B cell (primary cell): Measurements from ENCODE around the gene CAMK1D.

ENCODE experiments used
- EZH2 ChIP-seq: IDR thresholded peaks from 2 replicates; pipeline ENCODE4 v1.6.1; 2012; ENCODE audit warnings: borderline replicate concordance, low read depth, mild to moderate bottlenecking, moderate library complexity, low read length; ENCODE audit not compliant: insufficient read depth, poor library complexity, severe bottlenecking
- TF ChIP-seq, protein P1 (sequence below): fragments of 200-600 bp; IDR thresholded peaks from one replicate; pipeline ENCODE4 v1.8.0; 2022; ENCODE audit warnings: antibody characterized with exemption, mild to moderate bottlenecking

DNA sequence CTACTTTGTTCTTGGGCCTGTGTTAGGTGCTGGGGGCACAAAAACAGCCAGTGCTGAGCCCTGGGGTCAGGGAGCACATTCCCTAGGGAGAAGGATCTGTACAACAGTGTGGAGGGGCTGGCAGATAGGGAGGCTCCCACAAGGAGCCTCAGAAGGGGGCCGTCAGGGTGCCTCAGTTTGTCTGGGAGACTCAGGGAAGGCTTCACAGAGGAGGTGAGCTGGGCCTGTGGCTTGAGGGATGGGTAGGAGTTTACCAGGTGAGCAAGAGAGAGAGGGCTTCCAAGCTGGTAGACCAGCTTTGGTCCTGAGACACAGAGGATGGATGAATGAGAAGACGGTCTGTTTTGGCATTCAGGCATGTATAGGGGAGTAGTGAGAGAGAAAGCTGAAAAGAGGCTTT lies 52.1 kb downstream of the CAMK1D start:
- TF ChIP-seq, protein P1, sequence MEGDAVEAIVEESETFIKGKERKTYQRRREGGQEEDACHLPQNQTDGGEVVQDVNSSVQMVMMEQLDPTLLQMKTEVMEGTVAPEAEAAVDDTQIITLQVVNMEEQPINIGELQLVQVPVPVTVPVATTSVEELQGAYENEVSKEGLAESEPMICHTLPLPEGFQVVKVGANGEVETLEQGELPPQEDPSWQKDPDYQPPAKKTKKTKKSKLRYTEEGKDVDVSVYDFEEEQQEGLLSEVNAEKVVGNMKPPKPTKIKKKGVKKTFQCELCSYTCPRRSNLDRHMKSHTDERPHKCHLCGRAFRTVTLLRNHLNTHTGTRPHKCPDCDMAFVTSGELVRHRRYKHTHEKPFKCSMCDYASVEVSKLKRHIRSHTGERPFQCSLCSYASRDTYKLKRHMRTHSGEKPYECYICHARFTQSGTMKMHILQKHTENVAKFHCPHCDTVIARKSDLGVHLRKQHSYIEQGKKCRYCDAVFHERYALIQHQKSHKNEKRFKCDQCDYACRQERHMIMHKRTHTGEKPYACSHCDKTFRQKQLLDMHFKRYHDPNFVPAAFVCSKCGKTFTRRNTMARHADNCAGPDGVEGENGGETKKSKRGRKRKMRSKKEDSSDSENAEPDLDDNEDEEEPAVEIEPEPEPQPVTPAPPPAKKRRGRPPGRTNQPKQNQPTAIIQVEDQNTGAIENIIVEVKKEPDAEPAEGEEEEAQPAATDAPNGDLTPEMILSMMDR = no peak
- TF ChIP-seq EZH2 = no peak
